Esophagus muscularis mucosa (tissue), 4 donors: ENCODE measurements around the gene SDC1. TPM values are rescaled to one million over a fixed set of nuclear protein-coding genes. Genes with fewer than 3 reads are reported as not detected.

Source experiments
- DNase-seq: peaks from one replicate; pipeline ENCODE4 v3.0.0-alpha.2; 2017; ENCODE audit errors: extremely low spot score
- H3K27ac ChIP-seq, 4 donors: fragments of 200-600 bp; sonication (generic); replicated peaks in 1 of 4; 1 replicate in 3 of 4; 2 replicates in 1 of 4; pipeline ENCODE4 v1.5.1; 2016 to 2019; ENCODE audit warnings: mild to moderate bottlenecking in 1 of 4
- H3K27me3 ChIP-seq, 4 donors: fragments of 200-600 bp; sonication (generic); one replicate each; pipeline versions ENCODE4 v1.5.1 to v1.6.0; 2016 to 2019
- H3K36me3 ChIP-seq, 4 donors: fragments of 200-600 bp; sonication (generic); one replicate each; pipeline ENCODE4 v1.5.1; 2016 to 2019
- H3K4me1 ChIP-seq, 4 donors: fragments of 200-600 bp; sonication (generic); one replicate each; pipeline ENCODE4 v1.5.1; 2016 to 2019
- H3K4me3 ChIP-seq, 4 donors: fragments of 200-600 bp; sonication (generic); 1 replicate in 2 of 4; 2 replicates in 2 of 4; pipeline ENCODE4 v1.5.1; 2016 to 2019; ENCODE audit warnings: mild to moderate bottlenecking in 4 of 4, moderate library complexity in 1 of 4
- H3K9me3 ChIP-seq, 4 donors: fragments of 200-600 bp; sonication (generic); 1 replicate in 3 of 4; 2 replicates in 1 of 4; pipeline ENCODE4 v1.5.1; 2016 to 2019
- EP300 ChIP-seq: sonication (generic); formaldehyde crosslinking; IDR thresholded peaks from one replicate; pipeline ENCODE4 v1.6.1; 2017; ENCODE audit warnings: antibody characterized with exemption
- POLR2A ChIP-seq: fragments of 450-650 bp; IDR thresholded peaks from one replicate; pipeline ENCODE4 v1.6.1; 2017; ENCODE audit warnings: antibody characterized with exemption, moderate library complexity, mild to moderate bottlenecking, low read depth
- POLR2AphosphoS5 ChIP-seq, 2 donors: sonication (generic); formaldehyde crosslinking; IDR thresholded peaks; one replicate each; pipeline ENCODE4 v1.6.1; 2017; ENCODE audit warnings: antibody characterized with exemption in 2 of 2
- WGBS: methylation state at CpG from one replicate; pipeline ENCODE4 v1.1.5; 2018; 5-methylcytosine and 5-hydroxymethylcytosine counted together
- intact Hi-C: fragments of 100-400 bp; cut with DNase I; formaldehyde crosslinking; loops from one replicate; pipeline ENCODE4 v1.15.1; 2023
- total RNA-seq, 4 donors: library from RNA; depleted of rRNA; stranded (reverse); fragments of >200 nt; gene quantifications; one replicate each; pipeline versions ENCODE4 v1.1.0 to v1.2.1, GENCODE V29; 2016
- TF ChIP-seq, protein P1 (sequence below), 3 experiments: fragments of 200-600 bp in 2 of 3; fragments of 450-650 bp in 1 of 3; sonication (generic) in 2 of 3; IDR thresholded peaks; one replicate each; pipeline ENCODE4 v1.5.1; 2017 to 2019; ENCODE audit warnings: antibody characterized with exemption in 3 of 3, mild to moderate bottlenecking in 2 of 3, moderate library complexity in 1 of 3

The SDC1 gene
- total RNA-seq, 4 donors from 2014 or later = 0.33 to 1.6 (median 0.47) TPM

DNA sequence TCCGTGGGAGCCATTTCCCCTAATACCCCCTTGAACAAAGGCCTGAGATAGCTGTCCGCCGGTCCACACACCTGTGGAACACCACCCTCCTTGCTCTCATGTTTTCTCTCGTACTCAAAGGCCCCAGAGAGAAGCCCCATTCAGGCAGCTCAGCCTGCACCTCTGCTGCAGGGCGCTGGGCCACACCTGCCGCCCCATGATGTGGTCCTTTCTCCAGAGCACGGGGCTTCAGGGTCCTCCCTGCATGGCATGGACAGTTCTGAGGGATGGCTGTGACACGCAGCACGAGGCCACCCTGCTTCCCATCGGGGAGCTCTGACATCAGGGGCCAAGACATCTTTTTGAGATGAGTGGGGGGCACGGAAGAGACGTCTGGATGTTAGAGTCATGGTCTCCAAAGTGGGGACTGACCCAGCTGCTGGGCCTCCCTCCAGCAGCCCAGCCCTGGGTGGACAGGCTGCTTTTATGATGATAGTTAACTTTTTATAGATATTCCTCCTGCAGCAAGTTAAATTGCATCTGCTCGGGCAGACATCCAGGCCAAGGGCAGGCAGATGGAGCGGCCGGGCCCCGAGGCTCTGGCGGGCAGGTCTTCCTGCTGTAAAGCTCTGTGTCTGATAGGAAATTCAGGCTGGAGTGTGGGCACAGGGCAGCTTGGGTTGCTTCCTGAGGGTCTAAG is 56.7 kb downstream of the SDC1 start:
- no peak for TF ChIP-seq EP300
- TF ChIP-seq POLR2A = no peak
- TF ChIP-seq POLR2AphosphoS5 (IDR thresholded peaks at IDR 0.05) = no peak
- TF ChIP-seq, protein P1, sequence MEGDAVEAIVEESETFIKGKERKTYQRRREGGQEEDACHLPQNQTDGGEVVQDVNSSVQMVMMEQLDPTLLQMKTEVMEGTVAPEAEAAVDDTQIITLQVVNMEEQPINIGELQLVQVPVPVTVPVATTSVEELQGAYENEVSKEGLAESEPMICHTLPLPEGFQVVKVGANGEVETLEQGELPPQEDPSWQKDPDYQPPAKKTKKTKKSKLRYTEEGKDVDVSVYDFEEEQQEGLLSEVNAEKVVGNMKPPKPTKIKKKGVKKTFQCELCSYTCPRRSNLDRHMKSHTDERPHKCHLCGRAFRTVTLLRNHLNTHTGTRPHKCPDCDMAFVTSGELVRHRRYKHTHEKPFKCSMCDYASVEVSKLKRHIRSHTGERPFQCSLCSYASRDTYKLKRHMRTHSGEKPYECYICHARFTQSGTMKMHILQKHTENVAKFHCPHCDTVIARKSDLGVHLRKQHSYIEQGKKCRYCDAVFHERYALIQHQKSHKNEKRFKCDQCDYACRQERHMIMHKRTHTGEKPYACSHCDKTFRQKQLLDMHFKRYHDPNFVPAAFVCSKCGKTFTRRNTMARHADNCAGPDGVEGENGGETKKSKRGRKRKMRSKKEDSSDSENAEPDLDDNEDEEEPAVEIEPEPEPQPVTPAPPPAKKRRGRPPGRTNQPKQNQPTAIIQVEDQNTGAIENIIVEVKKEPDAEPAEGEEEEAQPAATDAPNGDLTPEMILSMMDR (IDR thresholded peaks at IDR 0.05) = no peak
- no peak overlapping the region for H3K27ac ChIP-seq
- peaks cover 0 to 11% (median 0%) of the 10 kb centered on the region in 4 donors for H3K27me3 ChIP-seq
- 93% methylated on average over 5 of the region's 17 CpGs for WGBS
- H3K36me3 ChIP-seq = no peaks in the 10 kb centered on the region
- no peaks in the 10 kb centered on the region for H3K9me3 ChIP-seq
- no peak overlapping the region for H3K4me3 ChIP-seq
- intact Hi-C loops = no loop called here
- no peaks in the 10 kb centered on the region for H3K4me1 ChIP-seq
- DNase-seq = no peak

DNA sequence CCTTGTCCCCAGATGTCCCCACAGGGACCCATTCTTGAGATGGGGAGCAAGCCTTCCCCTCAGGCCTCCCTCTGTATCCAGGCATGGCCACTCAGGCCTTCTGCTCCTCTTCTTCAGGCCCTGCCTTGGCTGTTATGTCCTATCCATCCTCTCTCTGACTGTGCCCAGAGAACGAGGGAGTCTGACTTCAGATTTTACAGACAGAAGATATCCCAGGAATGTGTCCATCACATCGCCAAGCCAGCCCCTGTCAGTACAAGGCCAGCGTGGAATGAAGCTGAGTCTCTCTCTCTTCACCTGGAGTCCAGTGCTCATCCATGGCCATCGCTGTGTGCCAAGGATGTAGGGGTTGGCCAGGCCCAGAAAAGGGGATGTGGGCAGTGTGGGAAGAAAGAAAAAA is 57.6 kb downstream of the SDC1 start:
- no peak overlapping the region for H3K4me3 ChIP-seq
- no peak overlapping the region for H3K27ac ChIP-seq
- H3K27me3 ChIP-seq = peaks cover 0 to 11% (median 0%) of the 10 kb centered on the region in 4 donors
- 83% methylated on average over 4 of the region's 4 CpGs for WGBS
- intact Hi-C loops = no loop called here
- no peaks in the 10 kb centered on the region for H3K9me3 ChIP-seq
- no peaks in the 10 kb centered on the region for H3K36me3 ChIP-seq
- DNase-seq = no peak
- TF ChIP-seq, protein P1 (IDR thresholded peaks at IDR 0.05) = no peak
- TF ChIP-seq POLR2A (no peak), EP300 (no peak), POLR2AphosphoS5 (IDR thresholded peaks at IDR 0.05) (no peak)
- no peaks in the 10 kb centered on the region for H3K4me1 ChIP-seq

DNA sequence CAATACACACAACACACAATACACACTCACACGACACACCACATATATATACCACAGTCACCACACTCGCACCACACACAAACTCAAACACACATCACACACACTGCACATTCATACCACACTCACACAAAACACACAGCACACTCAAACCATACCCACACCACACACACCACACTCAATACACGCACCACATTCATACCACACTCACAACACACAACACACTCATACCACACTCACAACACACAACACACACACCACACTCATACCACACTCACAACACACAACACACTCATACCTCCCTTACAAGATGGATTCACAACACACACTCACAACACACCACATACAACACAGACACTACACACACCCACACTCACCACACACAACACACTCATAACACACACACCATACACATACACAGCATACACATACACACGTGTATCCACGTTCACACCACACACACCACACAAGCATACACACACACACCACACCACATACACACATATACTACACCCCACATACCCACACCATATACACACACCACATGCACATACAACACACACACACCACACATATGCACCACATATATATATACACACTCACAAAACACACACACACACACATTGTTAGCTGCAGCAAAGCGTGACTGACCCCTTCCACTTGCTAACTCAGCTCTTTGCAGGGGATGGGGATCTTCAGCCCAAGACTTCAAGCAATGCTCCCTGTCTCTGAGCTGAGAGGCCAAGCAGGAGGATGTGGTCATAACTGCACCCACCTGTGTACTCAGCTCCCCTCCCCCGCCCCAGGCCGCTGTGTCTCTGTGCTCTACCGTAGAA is 59.0 kb downstream of the SDC1 start:
- no peak overlapping the region for H3K27ac ChIP-seq
- WGBS = 86% methylated on average over 9 of the region's 9 CpGs

DNA sequence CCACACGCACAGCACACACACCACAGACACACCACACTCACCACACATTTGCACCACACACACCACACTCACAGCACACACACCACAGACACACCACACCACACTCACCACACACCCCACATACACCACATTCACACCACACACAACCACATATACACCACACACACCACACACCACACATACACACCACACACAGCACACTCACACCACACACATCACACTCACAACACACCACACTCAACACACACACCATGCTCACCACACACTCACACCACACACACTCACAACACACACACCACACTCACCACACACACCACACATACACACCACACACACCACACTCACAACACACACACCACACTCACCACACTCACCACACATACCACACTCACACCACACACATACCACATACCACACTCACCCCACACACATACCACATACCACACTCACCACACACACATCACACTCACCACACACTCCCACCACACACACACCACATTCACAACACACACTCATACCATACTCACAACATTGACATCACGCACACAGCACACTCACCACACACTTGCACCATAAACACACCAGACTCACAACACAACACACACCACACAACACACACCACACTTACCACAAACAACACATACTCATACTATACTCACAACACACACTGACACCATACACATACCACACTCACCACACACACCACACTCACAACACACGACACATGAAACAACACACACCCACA is 60.0 kb downstream of the SDC1 start:
- 94% methylated on average over 3 of the region's 3 CpGs for WGBS
- H3K36me3 ChIP-seq = no peaks in the 10 kb centered on the region
- H3K9me3 ChIP-seq = no peaks in the 10 kb centered on the region
- intact Hi-C loops = no loop called here
- no peak overlapping the region for H3K4me3 ChIP-seq
- H3K27ac ChIP-seq = no peak overlapping the region
- DNase-seq = no peak
- peaks cover 0 to 11% (median 0%) of the 10 kb centered on the region in 4 donors for H3K27me3 ChIP-seq
- H3K4me1 ChIP-seq = no peaks in the 10 kb centered on the region
- TF ChIP-seq, protein P1 (IDR thresholded peaks at IDR 0.05) = no peak
- no peak for TF ChIP-seq EP300
- no peak for TF ChIP-seq POLR2A
- no peak for TF ChIP-seq POLR2AphosphoS5 (IDR thresholded peaks at IDR 0.05)

More for the DNA sequence above, 59.0 kb downstream of the SDC1 start:
- TF ChIP-seq, protein P1 (IDR thresholded peaks at IDR 0.05) = no peak
- TF ChIP-seq POLR2A (no peak), EP300 (no peak), POLR2AphosphoS5 (IDR thresholded peaks at IDR 0.05) (no peak)
- Histone ChIP-seq H3K4me3 (no peak overlapping the region), H3K27me3 (peaks cover 0 to 11% (median 0%) of the 10 kb centered on the region in 4 donors), H3K9me3 (no peaks in the 10 kb centered on the region), H3K4me1 (no peaks in the 10 kb centered on the region), H3K36me3 (no peaks in the 10 kb centered on the region)
- no peak for DNase-seq
- intact Hi-C loops = no loop called here
